GM19372 (cell line): Measurements from ENCODE around the gene DHRS3.
"Not testable (repeated sequence)": the region's sequence is repeated elsewhere in the genome, so short reads cannot be mapped to it uniquely, and the experiment has no call there.

Experiments
- ATAC-seq: cut with Tn5 transposase; IDR thresholded peaks from one replicate; pipeline ENCODE4 v1.9.1; 2021; ENCODE audit warnings: mild to moderate bottlenecking, low read depth, moderate library complexity; ENCODE audit not compliant: unreplicated experiment

The DHRS3 gene

GRCh38 chr1:12525311-12526181, 92.5 kb downstream of the DHRS3 start:
- ATAC-seq: no peak

DNA sequence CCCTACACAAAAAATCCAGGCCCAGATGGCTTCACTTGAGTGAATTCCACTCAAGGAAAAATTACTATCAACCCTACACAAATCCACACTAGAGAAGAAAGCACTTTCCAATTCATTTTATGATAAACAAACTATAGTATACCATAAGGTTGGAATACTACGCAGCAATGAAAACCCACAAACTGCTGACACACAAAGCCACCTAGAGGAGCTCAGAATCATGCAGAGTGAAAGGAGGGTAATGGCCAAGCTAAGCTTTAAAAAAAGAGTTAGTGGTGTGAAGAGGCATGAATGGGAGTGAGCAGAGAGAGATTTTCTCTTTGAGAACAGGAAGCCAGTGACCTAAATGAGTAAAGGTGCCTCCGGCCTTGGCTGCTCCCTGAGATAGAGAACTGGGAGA, 93.7 kb downstream of the DHRS3 start:
- ATAC-seq: no peak

DNA sequence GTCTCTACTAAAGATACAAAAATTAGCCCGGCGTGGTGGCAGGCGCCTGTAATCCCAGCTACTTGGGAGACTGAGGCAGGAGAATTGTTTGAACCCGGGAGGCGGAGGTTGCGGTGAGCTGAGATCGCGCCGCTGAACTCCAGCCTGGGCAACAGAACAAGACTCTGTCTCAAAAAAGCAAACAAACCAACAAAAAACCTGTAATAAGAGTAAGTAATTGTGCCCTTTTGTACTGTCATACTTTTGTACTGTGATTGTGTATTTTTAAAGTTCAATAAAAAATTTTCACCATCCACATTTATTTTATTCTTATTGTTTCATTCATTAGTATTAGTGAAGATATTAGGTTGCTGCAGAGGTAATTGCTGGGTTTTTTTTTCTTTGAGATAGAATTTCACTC, 95.2 kb downstream of the DHRS3 start:
- ATAC-seq: not testable (repeated sequence)

DNA sequence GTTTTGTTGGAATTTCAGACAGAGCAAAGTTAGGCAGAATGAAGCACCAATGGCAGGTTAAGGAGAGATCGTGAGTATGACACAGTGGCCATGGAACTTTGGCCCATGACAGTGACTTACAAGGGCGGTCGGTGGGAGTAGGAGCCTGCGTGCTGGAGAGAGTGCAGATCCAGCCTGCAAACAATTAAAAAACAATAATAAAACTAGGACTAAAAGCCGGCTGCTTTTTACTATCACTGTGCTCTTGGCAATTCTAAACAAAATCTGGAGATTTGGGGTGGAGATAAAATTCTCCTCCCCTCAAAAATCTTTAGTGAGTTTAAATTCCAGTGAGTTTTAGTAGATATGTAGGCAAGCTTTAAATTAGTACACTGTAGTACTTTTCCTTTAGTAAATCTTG, 96.9 kb downstream of the DHRS3 start:
- ATAC-seq: no peak

GRCh38 chr1:12519693-12520364, 98.2 kb downstream of the DHRS3 start:
- ATAC-seq: no peak

- ATAC-seq: no peak
Measured at GRCh38 chr1:12518931-12519692, 98.9 kb downstream of the DHRS3 start.
